HG02588 (cell line): ENCODE measurements around the gene MAN2B2.
"Not testable (repeated sequence)": the region's sequence is repeated elsewhere in the genome, so short reads cannot be mapped to it uniquely, and the experiment has no call there.

Experiments
- ATAC-seq: cut with Tn5 transposase; IDR thresholded peaks from one replicate; pipeline ENCODE4 v1.9.1; 2021; ENCODE audit warnings: mild to moderate bottlenecking, moderate library complexity; ENCODE audit not compliant: unreplicated experiment

Gene MAN2B2

GRCh38 chr4:6613676-6614651, 39.0 kb downstream of the MAN2B2 start:
- no peak for ATAC-seq

DNA sequence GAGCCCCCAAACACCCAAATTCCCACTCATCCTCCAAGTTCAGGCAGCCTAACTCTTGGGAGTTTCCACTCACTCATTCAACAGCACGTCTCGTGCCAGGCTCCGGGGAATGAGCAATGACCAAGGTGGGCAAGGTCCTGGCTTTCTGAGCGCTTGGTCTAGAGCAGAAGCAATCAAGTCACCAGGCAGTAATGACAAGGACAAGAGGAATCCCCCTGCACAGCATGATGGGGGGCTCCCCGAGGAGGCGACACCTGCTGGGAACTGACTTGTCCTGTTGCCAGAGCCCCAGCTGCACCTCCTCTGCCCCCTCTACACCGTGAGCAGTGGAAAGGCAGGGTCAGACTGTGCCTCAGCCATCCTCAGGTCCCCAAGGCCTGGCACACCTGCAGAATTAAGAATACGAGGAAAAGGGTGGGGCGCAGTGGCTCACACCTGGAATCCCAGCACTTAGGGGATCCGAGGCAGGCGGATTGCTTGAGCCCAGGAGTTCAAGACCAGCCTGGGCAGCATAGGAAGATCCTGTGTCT, 39.8 kb downstream of the MAN2B2 start:
- no peak for ATAC-seq

DNA sequence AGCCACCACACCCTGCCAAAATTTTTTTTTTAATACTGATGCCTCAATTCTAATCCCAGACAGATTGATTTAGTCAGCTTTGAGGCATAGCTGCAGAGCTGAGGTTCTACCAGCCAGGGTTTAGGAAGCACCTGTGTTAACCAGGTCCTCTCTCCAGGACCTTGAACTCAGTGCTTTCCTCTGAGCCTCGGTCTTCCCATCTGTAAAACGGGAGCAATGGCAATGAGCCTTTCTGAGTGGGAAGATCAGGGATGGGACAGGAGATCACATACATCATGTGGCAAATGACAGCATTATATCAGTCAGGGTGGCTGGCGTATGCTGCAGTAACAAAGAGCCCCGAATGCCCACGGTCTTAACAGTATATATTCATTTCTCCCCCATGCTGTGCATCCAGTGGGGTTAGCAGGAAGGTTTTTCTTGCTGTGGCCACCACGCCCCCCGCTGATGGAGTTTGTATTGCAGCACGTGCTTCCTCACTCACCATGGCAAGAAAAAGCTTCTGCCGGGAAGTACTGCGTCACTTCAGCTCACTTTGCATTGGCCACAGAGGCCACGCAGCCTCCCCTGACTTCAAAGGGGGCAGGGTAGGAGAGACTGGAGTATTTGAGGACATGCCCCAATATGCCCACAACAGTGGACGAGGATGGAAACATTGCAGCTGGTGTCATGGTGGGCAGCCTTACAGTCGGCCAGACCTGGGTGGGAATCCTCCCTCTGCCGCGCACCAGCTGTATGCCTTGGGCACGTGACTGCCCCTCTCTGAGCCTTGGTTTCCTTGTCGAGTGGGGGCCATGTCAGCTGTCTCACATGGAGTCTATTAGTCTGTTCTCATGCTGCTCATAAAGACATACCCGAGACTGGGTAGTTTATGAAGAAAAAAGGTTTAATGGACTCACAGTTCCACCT, 41.4 kb downstream of the MAN2B2 start:
- ATAC-seq = no peak

GRCh38 chr4:6617246-6617645, 42.3 kb downstream of the MAN2B2 start:
- ATAC-seq = no peak

DNA sequence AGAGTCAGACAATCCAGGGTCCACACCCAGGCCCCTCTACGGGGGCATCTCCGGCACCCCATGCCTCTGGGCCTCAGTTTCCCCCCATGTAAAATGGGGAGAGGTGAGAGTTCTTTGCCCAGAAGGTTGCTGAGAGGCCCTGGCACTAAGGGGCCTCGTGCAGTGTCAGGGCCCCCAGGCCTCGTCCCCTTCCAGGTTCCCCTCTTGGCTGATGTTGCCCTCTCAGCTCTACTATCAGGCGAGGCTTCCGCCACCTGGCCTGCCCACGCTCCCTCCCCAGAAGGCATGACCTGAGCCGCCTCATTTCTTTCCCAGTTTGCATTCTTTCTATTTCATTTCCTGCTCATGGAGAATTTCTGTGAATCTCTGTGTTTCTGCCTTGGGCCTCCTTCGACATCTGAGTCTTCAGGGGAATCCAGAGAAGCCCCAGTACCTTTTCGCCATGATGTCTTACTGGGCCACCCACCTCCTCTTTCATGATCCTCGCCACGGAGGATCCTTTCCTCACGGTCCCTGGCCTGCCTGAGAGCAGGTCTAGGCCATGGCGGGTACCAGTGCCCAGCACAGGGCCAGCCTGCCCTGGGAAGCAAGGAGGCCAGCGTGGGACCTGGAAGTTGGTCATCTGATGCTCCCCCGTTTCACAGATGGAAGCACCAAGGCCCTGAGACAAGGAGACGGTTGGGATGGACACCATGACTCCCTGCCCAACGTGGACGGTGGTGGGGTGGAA, 43.6 kb downstream of the MAN2B2 start:
- ATAC-seq = no peak

DNA sequence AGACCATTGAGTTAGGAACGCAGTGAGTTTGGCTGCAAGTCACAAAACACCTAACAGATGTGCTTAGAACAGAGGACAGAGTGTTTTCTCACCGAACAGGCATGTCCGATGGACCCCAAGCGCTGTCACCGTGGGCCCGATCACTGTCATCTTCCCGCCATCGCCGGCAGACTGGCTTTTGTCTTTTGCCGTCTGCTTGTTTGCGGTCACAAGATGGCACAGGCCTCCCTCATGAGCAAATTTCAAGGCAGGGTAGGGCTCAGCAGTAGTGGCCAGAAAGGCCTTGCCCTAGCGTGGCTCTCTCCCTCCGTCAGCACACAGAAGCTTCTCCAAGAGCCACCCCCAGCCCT, 44.1 kb downstream of the MAN2B2 start:
- ATAC-seq = no peak

DNA sequence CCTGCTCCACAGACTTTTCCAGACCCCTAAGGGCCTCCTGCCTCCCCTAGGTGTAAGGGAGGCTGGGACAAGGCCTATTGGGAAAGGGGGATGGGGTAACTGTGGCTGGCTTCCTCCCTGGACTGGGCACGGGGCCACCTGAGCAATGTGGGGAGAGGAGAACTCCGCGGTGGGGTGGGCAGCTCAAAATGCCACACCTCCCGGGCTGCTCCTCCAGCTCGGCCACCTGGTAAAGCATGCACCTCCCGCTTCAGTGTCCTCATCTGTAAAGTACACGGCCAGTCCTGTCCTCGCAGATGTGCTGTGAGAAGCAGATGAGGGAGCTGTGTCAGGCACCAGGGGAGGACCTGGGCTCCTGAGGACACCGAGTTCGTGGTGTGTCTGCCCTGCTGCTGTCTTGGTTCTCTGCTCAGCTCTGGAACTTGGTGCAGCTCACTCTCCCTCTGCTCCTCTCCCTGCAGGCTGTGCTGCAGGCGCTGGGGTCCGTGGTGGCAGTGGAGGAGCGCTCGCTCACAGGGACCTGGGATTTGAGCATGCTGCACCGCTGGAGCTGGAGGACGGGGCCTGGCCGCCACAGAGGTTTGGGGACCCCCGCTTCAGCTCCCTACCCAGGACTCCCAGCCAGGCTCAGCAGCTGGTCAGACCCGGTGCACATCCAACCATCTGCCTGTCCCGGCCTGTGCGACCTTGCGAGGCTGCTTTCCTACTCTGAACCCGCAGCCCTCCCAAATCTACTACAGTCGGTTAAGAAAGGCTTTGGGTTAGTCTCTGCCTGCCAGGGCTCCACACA, 44.7 kb downstream of the MAN2B2 start:
- no peak for ATAC-seq

- ATAC-seq = no peak
These were observed 45.3 kb downstream of the MAN2B2 start for GRCh38 chr4:6620296-6620695.

GRCh38 chr4:6620891-6621555, 46.0 kb downstream of the MAN2B2 start:
- ATAC-seq = no peak

DNA sequence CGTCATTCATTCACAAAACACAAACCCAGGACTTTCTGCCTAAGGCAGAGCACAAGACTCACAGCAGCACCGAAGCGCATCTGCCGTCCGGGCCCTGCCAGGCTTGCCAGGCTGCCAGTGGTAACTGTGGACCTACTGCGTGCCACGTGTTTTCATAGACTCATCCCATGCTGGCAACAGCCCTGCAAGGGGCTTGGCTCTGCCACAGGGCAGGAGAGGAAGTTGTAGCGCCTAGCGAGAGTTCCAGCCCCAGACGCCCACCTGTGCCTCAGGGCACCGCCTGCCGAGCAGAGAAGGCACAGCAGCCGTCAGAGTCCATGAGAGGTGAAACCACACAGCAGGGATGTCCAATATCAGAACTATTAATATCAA, 46.6 kb downstream of the MAN2B2 start:
- ATAC-seq = no peak

GRCh38 chr4:6622744-6623143, 47.8 kb downstream of the MAN2B2 start:
- ATAC-seq = no peak

DNA sequence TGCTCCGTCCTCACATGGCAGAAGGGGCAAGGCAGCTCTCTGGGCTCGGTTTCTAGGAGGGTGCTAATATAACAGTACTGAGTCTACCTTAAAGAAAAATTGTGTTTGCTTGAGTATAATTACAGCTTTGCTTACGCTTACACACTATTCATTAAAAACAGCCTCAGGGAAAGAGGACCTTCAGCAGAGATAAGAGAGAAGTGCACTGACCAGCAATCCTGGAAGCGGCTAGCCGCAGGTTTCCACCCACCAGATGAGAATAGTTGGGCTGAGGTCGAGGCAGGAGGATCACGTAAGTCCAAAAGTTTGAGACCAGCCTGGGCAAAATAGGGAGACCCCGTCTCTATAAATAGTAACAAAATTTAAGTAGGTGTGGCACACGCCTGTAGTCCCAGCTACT, 50.3 kb downstream of the MAN2B2 start:
- ATAC-seq = no peak

DNA sequence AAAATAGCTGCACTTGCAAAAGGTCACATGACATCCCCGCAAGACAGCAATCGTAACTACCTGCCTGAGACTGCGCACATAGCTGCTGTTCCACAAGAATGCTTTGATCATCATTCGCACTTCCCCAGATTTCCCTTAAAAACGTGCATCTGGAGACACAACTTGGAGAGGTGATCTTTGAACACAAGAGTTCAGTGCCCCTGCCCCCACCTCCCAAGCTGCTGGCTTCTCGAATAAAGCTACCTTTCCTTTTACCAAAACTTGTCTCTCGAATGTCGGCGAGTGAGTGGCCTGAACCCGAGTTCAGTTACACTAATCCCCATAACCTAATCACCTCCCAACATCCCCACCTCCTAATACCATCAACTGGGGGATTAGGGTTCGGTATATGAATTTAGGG, 51.1 kb downstream of the MAN2B2 start:
- no peak for ATAC-seq

GRCh38 chr4:6627832-6628231, 52.8 kb downstream of the MAN2B2 start:
- ATAC-seq = no peak

DNA sequence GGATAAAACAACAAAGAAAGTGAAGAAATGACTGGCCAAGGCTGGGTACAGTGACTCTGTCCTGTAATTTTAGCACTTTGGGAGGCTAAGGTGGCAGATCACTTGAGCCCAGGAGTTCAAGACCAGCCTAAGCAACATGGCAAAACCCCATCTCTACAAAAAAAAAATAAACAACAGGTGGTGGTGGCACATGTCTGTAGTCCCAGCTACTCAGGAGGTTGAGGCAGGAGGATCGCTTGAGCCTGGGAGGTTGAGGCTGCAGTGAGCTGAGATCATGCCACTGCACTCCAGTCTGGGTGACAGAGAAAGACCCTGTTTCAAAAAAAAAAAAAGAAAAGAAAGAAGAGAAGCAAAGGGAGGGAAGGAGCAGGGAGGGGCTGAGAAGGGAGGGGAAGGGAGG, 53.5 kb downstream of the MAN2B2 start:
- not testable (repeated sequence) for ATAC-seq

DNA sequence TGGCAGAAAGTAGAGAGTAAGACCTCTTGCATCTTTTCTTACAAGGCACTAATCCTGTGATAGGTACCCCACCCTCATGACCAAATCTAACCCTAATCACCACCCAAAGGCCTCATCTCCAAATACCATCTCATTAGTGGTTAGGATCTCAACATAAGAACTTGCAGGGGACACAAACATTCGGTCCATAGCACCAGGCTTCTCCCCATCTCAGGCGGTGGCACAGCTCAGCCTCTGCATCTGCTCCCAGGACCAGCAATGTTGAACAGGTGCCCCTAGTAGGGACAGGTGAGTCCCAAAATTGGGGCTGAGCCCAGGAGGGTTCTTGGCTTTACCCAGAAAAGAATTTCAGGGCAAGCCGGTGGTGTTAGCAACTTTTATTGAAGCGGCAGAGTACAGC, 57.1 kb downstream of the MAN2B2 start:
- ATAC-seq = no peak

DNA sequence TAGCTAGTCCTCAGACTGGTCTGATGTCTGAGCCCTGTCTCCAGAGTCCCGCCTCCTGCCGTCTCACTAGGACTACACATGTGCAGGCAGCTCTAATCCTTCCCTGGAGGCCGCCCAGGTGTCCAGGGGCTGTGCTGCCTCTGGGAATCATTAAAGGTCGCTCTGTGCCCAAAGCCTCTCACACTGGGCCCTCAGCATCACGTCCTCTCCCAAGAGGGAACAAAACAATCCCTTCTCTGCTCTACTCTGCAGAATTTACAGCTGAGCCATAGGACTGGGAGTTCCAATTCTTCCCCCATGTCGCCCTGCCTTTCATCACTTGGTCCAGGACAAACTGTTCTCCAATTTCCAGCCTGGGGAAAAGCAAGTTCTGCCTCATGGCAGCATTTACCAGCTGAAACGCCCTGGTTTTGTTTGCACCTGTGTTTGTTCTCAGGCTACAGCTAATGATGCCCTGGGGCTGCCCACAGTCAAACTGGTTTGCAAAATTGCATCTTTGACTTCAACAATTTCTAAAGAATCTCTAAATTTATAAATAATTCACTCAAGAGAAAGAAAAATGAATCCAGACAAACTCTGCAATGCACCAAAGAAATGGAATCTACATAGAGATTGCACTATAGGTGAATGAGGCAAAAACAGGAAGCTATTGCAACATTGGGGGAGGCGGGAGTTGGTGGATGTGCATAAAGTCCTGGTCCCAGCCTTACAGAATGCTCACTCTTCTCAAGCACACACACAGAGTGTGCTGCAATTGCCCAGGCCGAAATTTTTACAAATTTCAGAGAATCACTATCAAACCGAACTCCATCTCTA, 58.3 kb downstream of the MAN2B2 start:
- ATAC-seq = no peak

GRCh38 chr4:6634746-6635145, 59.8 kb downstream of the MAN2B2 start:
- ATAC-seq = no peak
